ENCODE measurements around the gene FGD3.
A peak's percentile ranks its signal among the peaks of the same experiment; 100 is the strongest.
"Not testable (repeated sequence)": the region's sequence is repeated elsewhere in the genome, so short reads cannot be mapped to it uniquely, and the experiment has no call there.

The FGD3 gene

DNA sequence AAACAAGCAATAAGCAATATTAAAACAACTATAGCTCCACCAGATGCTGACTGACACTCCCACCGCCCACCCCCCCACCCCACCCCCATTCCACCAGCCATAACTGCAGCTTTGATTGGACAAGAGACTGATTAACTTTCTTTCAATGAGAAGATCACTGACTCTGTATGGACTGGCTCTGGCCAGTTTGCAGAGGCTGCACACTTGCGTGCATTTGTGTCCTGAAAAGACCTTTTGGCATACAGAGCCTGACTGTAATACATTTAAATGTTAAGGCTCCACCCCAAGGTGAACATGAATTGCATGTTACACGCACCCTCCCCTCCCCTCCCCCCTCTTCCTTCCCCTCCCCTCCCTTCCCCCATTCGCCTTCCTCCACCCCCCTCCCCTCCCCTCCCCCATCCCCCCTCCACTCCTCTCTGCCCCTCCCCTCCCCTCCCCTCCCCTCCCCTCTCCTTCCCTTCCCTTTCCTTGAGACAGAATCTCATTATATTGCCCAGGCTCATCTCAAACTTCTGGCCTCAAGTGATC is 31.1 kb downstream of the FGD3 start:
- DNase-seq, result no peak

DNA sequence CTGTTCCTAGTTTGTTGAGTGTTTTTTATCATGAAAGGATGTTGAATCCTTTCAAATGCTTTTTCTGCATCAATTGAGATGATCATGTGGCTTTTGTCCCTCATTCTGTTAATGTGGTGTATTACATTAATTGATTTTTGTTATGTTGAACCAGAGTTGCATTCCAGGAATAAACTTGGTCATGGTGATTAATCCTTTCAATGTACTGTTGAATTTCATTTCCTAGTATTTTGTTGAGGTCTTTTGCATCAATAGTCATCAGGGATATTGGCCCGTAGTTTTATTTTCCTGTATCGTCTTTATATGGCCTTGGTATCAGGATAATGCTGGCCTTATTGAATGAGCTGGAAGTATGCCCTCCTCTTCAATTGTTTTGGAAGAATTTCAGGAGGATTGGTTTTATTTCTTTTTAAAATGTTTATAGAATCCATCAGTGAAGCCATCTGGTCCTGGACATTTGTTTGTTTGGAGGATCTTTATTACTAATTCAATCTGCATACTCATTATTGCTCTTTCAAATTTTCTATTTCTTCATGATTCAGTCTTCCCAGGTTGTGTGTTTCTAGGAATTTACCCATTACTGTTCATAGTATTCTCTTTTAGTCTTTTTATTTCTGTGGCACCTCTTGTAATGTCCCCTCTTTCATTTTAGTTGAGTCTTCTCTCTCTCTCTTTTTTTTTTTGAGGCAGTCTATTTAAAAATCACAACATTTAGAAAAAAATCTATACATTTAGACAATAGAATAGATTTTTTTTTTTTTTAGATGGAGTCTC is 32.1 kb downstream of the FGD3 start:
- DNase-seq, result no peak

- no peak for DNase-seq
These were observed 32.9 kb downstream of the FGD3 start for GRCh38 chr9:92980085-92980745.

GRCh38 chr9:92982130-92982529 is 34.8 kb downstream of the FGD3 start:
- DNase-seq, result no peak

GRCh38 chr9:92983984-92984589 is 36.8 kb downstream of the FGD3 start:
- DNase-seq, result no peak

DNA sequence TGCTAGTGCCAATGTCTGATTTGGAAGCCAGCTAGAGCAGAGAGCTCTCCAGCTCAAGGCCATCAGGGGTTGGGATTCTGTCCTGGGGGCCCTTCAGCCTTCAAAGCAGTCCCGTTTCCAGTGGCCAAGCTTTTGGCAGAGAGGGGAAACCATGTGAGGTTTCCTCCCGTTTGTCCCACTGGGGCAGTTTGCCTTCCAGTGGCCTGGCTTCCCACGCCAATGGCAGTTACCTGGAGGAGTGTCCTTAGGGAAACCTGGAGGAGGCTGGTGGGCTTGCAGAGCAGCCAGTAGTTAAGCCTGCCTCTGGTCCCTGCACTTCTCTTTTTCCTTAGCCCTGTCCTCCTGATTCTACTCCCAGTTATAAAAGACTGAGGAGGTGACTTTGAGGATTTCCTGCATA is 37.7 kb downstream of the FGD3 start:
- DNase-seq, result no peak

GRCh38 chr9:92986176-92987119 is 39.1 kb downstream of the FGD3 start:
- no peak for DNase-seq

GRCh38 chr9:92988215-92988768 is 41.0 kb downstream of the FGD3 start:
- no peak for DNase-seq

- no peak for DNase-seq
These were observed 42.2 kb downstream of the FGD3 start for GRCh38 chr9:92989561-92989960.

- DNase-seq, result no peak
These were observed 43.1 kb downstream of the FGD3 start for GRCh38 chr9:92990461-92990860.

DNA sequence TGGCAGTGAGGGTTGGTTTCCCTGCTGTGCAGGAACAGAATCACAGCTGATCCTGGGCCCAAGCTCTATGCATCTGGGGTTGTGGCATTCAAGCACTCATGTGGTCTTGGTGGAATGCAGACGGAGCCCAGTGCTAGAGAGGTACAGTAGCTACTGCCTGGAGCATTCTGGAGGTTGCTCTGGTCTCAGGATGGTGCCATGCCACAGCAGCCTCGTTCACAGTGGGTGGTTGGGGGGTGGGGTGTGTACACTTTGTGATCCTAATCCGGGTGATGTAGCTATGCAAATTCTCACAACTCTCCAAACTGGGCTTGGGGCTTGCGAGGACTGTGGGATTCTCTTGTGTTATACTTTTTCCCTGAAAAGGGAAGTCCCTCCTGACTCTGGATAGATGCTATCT is 45.2 kb downstream of the FGD3 start:
- no peak for DNase-seq

GRCh38 chr9:92998871-92999270 is 51.5 kb downstream of the FGD3 start:
- DNase-seq, result not testable (repeated sequence)

- no peak for DNase-seq
These were observed 53.7 kb downstream of the FGD3 start for GRCh38 chr9:93001031-93001430.

DNA sequence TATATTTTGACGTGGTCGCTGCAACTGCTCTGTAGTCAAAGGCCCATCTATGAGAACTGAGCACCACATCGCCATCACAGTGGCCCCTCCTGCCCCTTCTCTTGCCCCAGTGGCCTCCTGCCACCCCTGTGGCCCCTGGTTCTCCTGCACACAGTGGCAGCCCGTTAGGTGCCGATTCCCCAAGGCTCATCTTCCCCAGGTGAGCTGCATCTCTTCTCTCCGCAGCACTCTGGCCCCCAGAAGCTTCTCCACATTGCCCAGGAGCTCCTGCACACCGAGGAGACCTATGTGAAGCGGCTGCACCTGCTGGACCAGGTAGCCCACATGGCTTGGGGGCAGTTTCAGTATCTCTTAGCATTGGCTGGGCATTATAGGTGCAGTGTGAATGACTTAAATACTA is 55.4 kb downstream of the FGD3 start:
- no peak for DNase-seq

GRCh38 chr9:93003552-93004407 is 56.5 kb downstream of the FGD3 start:
- DNase-seq, result peak; percentile 15

DNA sequence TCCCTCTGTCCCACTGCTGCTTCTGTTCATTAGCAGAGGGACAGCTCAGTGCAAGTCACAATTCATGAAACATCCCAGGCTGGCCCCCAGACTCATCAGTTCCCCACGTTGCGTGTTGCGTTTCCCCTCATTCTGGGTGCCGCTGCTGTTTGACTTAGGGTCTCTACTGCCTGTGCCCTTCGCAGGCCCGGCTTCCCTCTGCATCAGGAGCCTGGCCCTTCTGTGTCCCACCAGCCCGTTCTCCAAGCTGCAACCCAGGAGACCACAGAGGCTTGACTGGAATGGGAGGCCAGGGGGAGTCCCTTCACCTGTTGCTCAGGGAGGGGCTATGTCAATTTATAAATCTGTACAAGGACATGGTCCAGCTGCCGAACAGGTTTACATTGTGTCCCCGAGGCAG is 57.2 kb downstream of the FGD3 start:
- no peak for DNase-seq

DNA sequence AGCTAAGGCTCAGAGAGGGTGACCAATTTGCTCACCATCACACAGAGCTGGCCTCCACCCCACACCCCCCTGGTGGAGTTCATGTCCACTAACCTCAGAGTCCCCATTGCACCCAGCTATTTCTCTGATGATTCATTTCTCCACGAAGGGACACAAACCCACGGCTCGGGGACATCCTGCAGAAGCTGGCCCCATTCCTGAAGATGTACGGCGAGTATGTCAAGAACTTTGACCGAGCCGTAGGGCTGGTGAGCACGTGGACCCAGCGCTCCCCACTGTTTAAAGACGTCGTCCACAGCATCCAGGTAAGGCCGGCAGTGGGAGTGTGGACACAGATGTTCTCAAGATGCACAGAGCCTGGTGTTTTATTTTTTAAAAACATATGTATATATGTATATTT is 58.6 kb downstream of the FGD3 start:
- DNase-seq, result no peak

DNA sequence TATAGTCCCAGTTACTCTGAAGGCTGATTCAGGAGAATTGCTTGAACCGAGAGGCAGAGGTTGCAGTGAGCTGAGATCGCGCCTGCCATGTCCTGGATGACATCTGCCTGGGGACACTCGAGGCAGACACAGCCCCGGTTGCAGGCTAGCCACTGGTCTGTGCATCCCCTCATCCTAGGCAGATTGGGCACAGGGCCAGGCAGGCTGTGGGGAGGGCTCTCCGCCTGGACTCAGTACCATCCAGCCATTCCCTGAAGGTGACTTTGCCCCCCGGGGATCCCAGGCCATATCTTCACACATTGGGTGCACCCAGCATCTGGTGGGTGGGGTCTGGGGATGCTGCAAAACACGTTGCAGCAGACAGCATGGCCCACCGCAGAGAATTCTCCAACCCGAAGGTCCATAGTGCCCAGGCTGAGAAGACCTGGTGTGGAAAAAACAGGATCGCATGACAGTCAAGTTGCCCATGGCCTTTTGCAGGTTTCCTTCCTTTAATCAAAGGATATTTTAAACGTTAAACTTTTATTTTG is 60.3 kb downstream of the FGD3 start:
- no peak for DNase-seq

DNA sequence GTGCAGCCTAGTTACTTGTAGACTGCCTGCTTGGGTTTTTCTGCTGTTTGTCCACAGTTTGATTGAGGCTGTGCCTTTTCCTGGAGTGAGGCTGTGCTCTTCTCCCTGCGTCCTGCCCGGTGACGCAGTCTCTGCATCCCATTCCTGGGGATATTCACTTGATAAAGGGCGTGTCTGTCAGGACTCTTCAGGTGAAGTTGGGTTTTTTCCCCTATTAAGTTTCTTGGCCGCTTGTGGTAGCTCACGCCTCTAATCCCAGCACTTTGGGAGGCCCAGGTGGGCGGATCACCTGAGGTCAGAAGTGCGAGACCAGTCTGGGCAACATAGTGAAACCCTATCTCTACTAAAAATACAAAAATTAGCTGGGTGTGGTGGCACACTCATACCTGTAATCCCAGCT is 61.1 kb downstream of the FGD3 start:
- DNase-seq, result no peak

- no peak for DNase-seq
These were observed 62.2 kb downstream of the FGD3 start for GRCh38 chr9:93009337-93010015.

DNA sequence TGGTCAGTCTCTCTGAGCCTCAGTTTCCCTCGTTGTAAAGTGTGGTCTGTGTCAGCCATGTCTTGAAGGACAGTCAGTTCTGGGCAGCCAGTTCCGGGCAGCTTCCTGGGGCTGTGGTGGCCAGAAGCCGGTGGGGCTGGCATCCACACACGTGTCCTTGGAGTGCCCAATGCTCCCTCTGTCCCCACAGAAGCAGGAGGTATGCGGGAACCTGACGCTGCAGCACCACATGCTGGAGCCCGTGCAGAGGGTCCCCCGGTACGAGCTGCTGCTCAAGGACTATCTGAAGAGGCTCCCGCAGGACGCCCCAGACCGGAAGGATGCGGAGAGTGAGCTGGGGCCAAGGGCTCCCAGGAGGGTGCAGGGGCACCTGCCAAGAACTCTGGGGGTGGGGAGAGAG is 62.7 kb downstream of the FGD3 start:
- DNase-seq, result no peak

All from HCEC 1CT (cell line).